ENCODE measurements around the gene TAGLN3. TPM values are rescaled to one million over a fixed set of nuclear protein-coding genes. Genes with fewer than 3 reads are reported as not detected.
A peak's percentile ranks its signal among the peaks of the same experiment; 100 is the strongest.

TAGLN3 gene
- total RNA-seq, 2 donors from 2014 or later = 0.52 to 0.99 TPM

- H3K27me3 ChIP-seq = no peaks in the 10 kb centered on the region
- H3K9me3 ChIP-seq = no peaks in the 10 kb centered on the region
- peak; percentile 99 for ATAC-seq
- 2 to 3% methylated on average over 17 to 61 of the region's 61 CpGs for WGBS, 2 donors
- intact Hi-C loops (cut with DNase I) = no loop called here
- DNase-seq = peak; percentile 97 to 98 (median 98)
- peaks cover 29% of the 10 kb centered on the region for H3K4me1 ChIP-seq
- TF ChIP-seq POLR2A (IDR thresholded peaks at IDR 0.05) = peak; percentile 84 to 97 (median 96)
- TF ChIP-seq CTCF (IDR thresholded peaks at IDR 0.05) = no peak
- H3K27ac ChIP-seq = peak within 1 kb of the TSS; percentile 77 to 89 (median 86)
- H3K4me3 ChIP-seq = peak within 1 kb of the TSS; percentile 53 to 94
- no peaks in the 10 kb centered on the region for H3K36me3 ChIP-seq (replicated peaks in 1 of 2; ENCODE audit: insufficient read depth in 1 of 2, low read depth in 2 of 2)
Measured at GRCh38 chr3:111978583-111979433, 19.9 kb upstream of the TAGLN3 start, which contains the start of gene ABHD10. Gene ABHD10, plus strand, starts transcription at chr3:111979026. Its CDS starts 36 bp downstream, at chr3:111979062.

- Histone ChIP-seq H3K4me1 (peaks cover 29% of the 10 kb centered on the region), H3K27me3 (no peaks in the 10 kb centered on the region), H3K36me3 (replicated peaks in 1 of 2; ENCODE audit: insufficient read depth in 1 of 2, low read depth in 2 of 2) (no peaks in the 10 kb centered on the region), H3K4me3 (peak overlapping the region; percentile 53 to 94), H3K9me3 (no peaks in the 10 kb centered on the region), H3K27ac (peak overlapping the region in 3 of 4 donors; percentile 83 to 89 (median 88))
- DNase-seq (no peak), ATAC-seq (no peak)
- WGBS, 2 donors = 9 to 10% methylated on average over 5 of the region's 5 CpGs
- intact Hi-C loops (cut with DNase I) = no loop called here
- no peak for TF ChIP-seq POLR2A (IDR thresholded peaks at IDR 0.05)
- TF ChIP-seq CTCF (IDR thresholded peaks at IDR 0.05) = no peak
Measured at GRCh38 chr3:111979434-111980038, 19.2 kb upstream of the TAGLN3 start.

GRCh38 chr3:111980716-111981456 lies 17.8 kb upstream of the TAGLN3 start:
- WGBS, 2 donors = 69 to 76% methylated on average over 10 of the region's 10 CpGs
- ATAC-seq (no peak), DNase-seq (no peak)
- no peak overlapping the region for H3K27ac ChIP-seq
- no peaks in the 10 kb centered on the region for H3K36me3 ChIP-seq (replicated peaks in 1 of 2; ENCODE audit: insufficient read depth in 1 of 2, low read depth in 2 of 2)
- intact Hi-C loops (cut with DNase I) = no loop called here
- no peak overlapping the region for H3K4me3 ChIP-seq
- H3K27me3 ChIP-seq = no peaks in the 10 kb centered on the region
- H3K9me3 ChIP-seq = no peaks in the 10 kb centered on the region
- TF ChIP-seq POLR2A (IDR thresholded peaks at IDR 0.05) = no peak
- TF ChIP-seq CTCF (IDR thresholded peaks at IDR 0.05) = no peak
- peaks cover 29% of the 10 kb centered on the region for H3K4me1 ChIP-seq

- Histone ChIP-seq H3K27ac (no peak overlapping the region), H3K36me3 (replicated peaks in 1 of 2; ENCODE audit: insufficient read depth in 1 of 2, low read depth in 2 of 2) (no peaks in the 10 kb centered on the region), H3K9me3 (no peaks in the 10 kb centered on the region), H3K4me1 (peaks cover 29% of the 10 kb centered on the region), H3K27me3 (no peaks in the 10 kb centered on the region), H3K4me3 (no peak overlapping the region)
- no peak for ATAC-seq
- WGBS, 2 donors = 23 to 26% methylated on average over 3 of the region's 3 CpGs
- no peak for DNase-seq
- no peak for TF ChIP-seq CTCF (IDR thresholded peaks at IDR 0.05)
- intact Hi-C loops (cut with DNase I) = no loop called here
Measured at GRCh38 chr3:111981457-111981763, 17.3 kb upstream of the TAGLN3 start.

Measured in body of pancreas (tissue), 4 donors.